GM19438 (cell line): ENCODE results near the gene RNU1-1.
"Not testable (repeated sequence)": the region's sequence is repeated elsewhere in the genome, so short reads cannot be mapped to it uniquely, and the experiment has no call there.

Experiments used
- ATAC-seq: cut with Tn5 transposase; IDR thresholded peaks from one replicate; pipeline ENCODE4 v1.9.1; 2021; ENCODE audit warnings: low read depth; ENCODE audit not compliant: unreplicated experiment

Gene RNU1-1

GRCh38 chr1:16525769-16526168, 11.7 kb upstream of the RNU1-1 start:
- ATAC-seq = not testable (repeated sequence)

DNA sequence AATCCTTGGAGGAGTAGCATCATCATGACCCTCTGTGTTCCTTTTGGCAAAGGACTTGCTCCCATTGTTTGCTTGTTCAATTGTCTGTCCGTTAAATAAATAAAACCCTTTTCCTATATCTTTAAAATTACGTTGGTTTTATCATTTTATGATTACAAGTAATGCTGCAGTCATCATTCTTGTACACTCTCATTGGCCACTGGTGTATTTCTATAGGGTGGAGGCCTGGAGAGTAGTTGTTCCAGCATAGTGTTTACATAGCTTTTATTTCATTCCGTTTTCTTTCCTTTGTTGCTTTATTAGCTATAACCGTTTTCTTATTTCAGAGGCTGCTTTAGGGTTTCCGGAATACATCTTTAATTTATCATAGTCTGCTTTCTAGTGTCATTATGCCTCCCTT, 7.6 kb upstream of the RNU1-1 start:
- ATAC-seq = not testable (repeated sequence)

GRCh38 chr1:16521288-16521583, 7.2 kb upstream of the RNU1-1 start:
- ATAC-seq = no peak

DNA sequence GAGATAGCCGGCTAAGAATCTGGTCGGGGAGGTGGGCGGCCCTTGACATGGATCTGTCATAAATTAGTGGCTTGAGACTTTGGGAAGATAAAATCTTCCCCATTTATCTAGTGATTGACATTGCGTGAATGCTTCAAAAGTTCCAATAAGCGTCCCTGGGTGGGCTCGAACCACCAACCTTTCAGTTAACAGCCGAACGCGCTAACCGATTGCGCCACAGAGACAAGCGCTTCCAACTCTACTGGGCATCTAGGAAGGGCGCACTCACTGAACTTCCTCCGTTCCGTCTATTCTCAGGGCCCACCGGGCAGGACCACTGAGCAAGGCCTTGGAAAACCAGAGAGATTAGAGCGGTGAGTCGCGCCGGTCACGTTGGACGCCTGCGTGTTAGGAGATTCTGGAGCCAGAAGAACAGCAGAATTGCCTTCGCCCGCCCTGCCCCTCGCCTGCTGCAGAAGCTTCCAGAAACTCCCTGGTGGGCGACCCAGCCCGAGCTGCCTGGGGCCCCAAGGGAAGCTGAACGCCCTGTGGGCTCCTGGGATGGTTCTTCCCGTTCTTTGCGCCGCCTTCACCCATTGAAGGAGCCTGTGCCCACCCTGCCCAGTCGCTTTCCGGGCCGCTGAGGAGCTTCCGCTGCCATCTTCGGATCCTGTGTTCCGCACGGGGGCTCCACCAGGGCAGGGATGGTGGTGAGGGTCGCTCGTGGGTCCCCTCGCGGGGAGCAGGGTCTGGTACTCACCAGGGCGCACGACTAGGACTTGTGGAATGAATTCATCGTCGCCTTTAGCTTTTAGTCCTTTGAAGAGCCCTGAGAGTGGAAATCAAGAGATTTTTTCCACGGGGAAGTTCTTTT, 6.6 kb upstream of the RNU1-1 start:
- not testable (repeated sequence) for ATAC-seq

DNA sequence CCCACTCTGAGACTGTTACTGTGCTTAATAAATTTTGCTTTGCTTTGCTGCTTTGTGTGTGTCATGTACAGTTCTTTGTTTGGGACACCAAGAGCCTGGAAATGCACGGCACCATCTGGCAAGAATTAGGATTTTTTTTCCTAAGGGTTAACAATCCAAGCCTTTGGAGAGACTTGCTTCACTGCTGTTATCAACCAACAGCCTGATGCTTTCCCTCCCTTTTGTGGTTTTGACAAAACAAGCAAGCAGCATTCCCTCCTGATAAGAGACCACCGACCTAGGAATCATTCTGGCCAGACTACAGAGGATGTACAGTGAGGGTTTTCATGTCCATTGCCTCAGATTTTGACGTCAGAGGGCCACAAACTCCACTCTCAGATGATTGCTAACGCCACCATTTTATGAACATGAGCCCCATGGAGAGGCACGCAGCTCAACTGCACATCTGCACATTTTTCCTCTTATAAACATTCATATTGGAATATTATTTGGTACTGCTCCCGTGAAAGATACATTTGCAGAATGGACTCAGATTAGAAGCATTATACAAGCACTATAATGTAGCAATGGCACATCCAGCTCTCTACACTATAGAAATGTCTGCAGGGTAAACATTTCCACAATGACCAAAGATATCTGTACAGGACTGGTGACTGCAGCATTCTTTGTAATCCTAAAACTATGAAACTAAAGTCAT, 5.3 kb upstream of the RNU1-1 start:
- ATAC-seq = not testable (repeated sequence)

- ATAC-seq = not testable (repeated sequence)
Measured at GRCh38 chr1:16518913-16519254, 4.8 kb upstream of the RNU1-1 start.

- ATAC-seq = not testable (repeated sequence)
Measured at GRCh38 chr1:16516694-16517410, 2.8 kb upstream of the RNU1-1 start.

DNA sequence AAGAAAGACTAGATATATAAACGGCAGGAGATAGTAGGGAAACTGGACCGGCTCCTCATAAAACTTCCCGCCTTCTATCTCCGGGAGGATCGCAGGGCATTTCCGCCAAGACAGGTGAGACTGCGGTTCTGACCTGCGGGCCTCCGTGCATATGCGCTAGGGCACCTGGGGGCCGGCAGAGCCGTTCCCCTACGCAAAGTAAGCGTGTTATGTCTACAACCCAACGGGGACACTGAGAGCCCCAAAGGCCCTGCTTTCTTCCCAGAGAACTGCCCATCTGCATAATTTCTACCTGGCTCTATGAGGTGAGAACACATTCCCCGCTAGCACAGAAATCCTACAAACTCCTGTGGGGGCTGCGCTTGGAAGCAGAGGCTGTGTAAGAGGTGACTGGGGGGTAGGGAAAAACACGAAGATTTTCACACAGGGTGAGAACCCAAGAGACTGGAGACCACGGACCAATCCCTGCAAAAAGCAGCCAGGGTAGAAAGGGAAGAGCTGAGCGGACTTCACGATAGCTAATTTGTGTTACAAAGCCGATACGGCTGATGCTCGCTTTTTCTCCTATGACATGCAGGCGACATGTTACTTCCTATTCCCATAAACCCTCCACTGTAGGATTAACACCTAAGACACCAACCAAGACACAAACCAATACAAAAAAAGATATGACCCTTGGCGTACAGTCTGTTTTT, 526 bp downstream of the RNU1-1 start:
- peak; percentile 85 for ATAC-seq

- ATAC-seq = not testable (repeated sequence)
Measured at GRCh38 chr1:16512624-16513411, 1.3 kb downstream of the RNU1-1 start.

DNA sequence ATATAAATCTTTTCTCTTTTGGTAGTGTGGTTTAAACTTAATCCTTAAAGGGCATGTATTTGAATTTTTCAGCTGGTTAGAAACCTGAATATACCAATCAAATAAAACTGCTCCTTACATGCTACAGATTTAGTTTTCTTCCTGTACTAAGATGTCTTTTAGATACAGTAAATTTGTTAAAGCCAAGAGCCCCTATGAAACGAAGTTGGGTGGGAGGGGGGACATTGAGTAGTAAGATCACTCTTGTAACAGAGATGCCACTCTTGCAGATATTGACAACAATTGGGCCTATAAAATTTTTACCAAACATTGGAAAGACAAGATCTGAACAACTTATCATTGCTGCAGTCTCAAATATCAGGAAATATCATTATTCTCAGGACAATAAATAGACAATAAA, 2.2 kb downstream of the RNU1-1 start:
- ATAC-seq = not testable (repeated sequence)

DNA sequence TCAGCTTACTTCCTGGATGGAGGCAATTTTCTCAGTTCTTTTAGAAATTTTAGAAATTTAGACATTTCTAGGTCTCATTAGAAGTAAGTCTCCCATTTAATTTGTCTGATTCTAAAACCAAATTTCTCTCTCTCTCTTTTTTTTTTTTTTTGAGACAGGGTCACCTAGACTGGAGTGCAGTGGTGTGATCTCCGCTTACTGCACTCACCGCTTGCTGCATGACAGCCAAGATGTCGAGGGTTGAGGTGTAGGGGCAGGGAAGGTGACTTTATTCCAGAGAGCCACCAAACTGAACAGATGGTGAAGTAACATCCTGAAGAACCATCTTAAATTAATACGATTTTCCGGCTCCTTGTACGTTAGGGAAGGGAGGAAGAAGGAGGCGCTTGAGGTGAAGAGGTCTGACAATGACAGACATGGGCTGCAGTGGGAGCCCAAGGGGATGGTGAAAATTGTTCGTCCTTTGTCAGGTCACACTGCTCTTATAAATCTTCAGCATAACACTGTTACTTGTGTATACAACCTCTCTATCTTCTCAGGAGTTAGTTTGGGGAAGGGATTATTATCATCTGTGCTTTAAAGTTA, 5.1 kb downstream of the RNU1-1 start:
- ATAC-seq = not testable (repeated sequence)

DNA sequence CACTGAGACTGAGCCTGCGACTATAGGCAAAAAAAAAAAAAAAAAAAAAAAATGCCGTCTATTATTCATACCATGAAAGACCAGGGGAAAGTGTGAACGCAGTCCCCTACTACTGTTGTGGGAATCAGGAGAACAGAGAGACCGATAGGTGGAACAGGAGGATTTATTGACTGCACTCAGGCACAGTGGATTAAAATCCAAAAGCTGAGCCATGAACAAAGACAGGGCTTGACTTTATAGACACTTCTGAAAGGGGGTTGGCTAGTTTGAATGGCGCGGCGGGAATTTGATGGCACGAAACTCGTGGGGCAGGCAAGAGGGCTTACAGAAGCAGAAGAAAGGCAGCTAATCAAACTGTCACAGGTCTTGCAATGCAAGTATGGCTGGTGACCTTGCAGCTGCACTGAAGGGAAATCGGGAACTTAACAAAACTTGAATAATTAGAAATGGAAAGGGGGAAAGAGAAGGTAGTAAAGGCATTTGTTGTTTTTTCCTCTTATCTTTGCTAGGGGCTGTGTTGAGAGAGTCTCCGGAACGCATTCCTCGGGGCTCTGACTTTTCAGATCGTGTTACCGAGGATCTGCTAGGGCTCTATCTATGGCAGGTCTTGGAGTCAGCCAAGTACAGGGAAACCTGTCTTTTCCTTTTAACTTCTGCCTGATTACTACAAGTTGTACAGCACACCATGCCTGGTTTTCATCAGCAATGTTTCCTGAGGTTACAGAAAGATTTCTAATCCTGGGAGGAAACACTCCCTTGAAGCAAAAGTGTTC, 7.5 kb downstream of the RNU1-1 start:
- not testable (repeated sequence) for ATAC-seq

- ATAC-seq = not testable (repeated sequence)
Measured at GRCh38 chr1:16505870-16506269, 8.2 kb downstream of the RNU1-1 start.

- ATAC-seq = no peak
Measured at GRCh38 chr1:16503494-16503893, 10.6 kb downstream of the RNU1-1 start.

DNA sequence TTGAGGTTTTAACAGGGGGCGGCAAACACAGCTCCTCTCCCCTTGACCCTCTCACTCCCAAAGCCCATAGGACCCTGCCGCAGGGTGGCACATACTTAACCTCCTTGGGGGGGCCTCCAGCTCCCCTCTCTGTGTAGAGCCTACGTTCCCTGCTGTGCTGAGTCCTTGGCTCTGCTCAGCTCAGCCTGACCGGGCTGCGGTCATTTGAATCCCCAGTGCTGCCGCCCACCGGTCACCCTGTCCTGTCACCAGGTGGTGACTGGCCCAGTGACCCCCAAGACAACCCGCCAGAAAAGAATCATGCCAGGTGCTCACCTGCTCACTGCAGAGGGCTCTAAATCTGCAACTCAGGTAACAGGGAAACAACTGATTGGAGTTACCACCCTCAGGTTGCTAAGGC, 12.6 kb downstream of the RNU1-1 start:
- ATAC-seq = not testable (repeated sequence)

DNA sequence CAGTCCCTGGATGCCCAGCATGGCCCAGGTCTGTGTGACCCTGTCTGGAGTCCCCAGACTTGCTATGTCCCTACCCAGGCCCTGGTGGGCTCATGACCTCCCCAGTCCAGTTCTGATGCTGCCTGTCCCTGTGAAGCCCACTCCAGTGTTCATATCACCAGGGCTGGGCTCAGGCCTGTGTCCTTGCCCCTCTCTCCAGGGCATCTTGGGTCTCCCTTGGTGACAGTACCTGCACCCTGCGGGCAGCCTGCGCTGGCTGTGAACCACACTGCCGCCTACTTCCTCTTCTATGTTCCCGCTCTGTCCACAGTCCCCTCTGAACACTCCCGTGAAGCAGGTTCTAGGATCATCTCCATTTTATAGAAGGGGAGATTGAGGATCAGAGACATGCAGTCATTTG, 13.1 kb downstream of the RNU1-1 start:
- not testable (repeated sequence) for ATAC-seq

DNA sequence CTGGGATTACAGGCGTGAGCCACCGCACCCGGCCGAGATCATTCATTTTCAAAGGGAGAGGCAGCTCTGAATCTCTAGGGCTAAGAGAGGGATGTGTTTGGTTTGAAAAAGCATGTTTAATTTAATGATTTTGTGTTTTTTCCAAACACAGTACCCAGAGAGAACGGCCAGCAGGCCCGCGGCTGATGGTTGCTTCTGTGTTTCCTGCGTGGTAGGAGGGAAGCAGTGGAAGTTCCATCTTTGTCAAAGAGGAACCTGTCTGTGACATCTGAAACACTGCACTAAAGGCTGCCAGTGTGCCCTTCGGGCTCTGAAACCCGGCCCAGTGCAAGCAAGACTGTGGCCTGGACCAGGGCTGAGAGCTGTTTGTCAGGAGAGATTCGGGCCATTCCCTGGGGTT, 13.6 kb downstream of the RNU1-1 start:
- not testable (repeated sequence) for ATAC-seq

DNA sequence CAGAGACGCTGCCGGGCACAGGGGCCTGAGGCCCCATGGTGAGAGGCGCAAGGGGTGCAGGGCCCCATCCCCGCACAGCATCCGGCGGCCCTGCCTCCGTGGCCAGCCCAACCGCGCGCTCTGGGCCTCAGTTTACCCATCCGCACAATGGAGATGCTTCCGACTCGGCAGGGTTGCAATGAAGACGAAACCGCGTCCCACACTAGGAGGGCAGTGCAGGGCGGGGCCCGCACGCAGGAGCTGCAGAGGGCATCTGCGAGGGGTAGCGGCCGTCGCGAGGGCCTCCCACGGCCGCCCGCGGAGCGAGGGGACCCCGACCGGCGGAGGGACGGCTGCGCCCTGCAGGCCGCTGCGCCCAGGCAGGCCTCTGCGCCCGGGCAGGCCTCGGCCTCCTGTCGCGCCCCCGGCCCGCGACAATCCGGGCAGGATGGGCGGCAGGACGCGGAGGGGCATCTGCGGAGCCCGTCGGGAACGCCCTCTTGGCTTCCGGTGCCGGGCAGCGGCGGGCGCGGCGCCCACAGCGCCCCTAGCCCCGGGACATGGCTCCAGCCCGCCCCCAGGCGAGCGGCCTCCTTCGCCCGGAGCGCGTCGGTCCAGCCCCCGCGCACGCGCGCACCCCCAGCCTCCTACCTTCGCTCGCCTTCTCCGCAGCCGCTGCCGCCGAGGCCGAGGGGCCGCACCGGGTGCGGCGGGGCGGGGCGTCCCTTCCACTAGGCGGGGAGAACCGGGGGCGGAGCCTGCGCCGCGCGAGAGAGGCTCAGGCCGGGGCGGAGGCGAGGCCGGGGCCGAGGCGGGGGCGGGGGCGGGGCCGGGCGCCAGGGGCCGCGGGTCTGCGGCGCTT, 15.3 kb downstream of the RNU1-1 start:
- peak; percentile 72 for ATAC-seq
